ENCODE data around the gene GIMAP5. TPM values are rescaled to one million over a fixed set of nuclear protein-coding genes. Genes with fewer than 3 reads are reported as not detected.
A peak's percentile ranks its signal among the peaks of the same experiment; 100 is the strongest.

Gene GIMAP5
- total and polyA plus RNA-seq, 2 of the 13 experiments (the other 11 are each of a cell fraction or from before 2014, with no cell fraction given), result not detected

DNA sequence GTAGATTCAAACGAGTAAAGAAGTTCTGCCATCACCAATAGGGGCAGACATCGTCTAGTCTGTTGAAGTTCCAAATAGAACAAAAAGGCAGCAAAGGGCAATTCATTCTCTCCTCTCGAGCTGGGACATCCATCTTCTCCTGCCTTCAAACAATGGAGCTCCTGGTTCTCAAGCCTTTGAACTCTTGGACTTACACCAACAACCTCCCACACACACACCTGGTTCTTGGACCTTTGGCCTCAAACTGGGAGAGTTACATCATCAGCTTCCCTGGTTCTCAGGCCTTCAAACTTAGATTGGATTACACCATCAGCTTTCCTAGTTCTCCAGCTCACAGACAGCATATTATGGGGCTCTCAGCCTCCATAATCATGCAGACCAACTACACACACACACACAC, 9.8 kb upstream of the GIMAP5 start (continued):
- TF ChIP-seq, protein P1, sequence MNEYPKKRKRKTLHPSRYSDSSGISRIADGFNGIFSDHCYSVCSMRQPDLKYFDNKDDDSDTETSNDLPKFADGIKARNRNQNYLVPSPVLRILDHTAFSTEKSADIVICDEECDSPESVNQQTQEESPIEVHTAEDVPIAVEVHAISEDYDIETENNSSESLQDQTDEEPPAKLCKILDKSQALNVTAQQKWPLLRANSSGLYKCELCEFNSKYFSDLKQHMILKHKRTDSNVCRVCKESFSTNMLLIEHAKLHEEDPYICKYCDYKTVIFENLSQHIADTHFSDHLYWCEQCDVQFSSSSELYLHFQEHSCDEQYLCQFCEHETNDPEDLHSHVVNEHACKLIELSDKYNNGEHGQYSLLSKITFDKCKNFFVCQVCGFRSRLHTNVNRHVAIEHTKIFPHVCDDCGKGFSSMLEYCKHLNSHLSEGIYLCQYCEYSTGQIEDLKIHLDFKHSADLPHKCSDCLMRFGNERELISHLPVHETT (CRISPR knock-in tag; conservative IDR thresholded peaks at IDR 0.05), result no peak
- TF ChIP-seq ZSCAN20 (CRISPR knock-in tag; IDR thresholded peaks at IDR 0.05; ENCODE audit: borderline replicate concordance), result no peak
- no peak for TF ChIP-seq HES4 (CRISPR knock-in tag; IDR thresholded peaks at IDR 0.05; ENCODE audit: borderline replicate concordance)
- TF ChIP-seq, protein P2, sequence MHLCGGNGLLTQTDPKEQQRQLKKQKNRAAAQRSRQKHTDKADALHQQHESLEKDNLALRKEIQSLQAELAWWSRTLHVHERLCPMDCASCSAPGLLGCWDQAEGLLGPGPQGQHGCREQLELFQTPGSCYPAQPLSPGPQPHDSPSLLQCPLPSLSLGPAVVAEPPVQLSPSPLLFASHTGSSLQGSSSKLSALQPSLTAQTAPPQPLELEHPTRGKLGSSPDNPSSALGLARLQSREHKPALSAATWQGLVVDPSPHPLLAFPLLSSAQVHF (CRISPR knock-in tag; IDR thresholded peaks at IDR 0.05), result no peak
- no peak for TF ChIP-seq GPN1 (CRISPR knock-in tag; IDR thresholded peaks at IDR 0.05; ENCODE audit: borderline replicate concordance)
- no peak for TF ChIP-seq ZNF570 (CRISPR knock-in tag; IDR thresholded peaks at IDR 0.05; ENCODE audit: borderline replicate concordance)
- no peak for TF ChIP-seq NCOA1 (CRISPR knock-in tag; IDR thresholded peaks at IDR 0.05)
- TF ChIP-seq NFE2L2 (IDR thresholded peaks at IDR 0.05; ENCODE audit: low read length), result no peak
- no peak for TF ChIP-seq ZBTB7A (CRISPR knock-in tag; IDR thresholded peaks at IDR 0.05)
- peak; percentile 35; the same call in 1 of the 2 replicates for TF ChIP-seq RXRA (CRISPR knock-in tag; IDR thresholded peaks at IDR 0.05)
- no peak for TF ChIP-seq KLF9 (CRISPR knock-in tag; IDR thresholded peaks at IDR 0.05; ENCODE audit: low read depth)
- TF ChIP-seq ZNF30 (CRISPR knock-in tag; IDR thresholded peaks at IDR 0.05), result no peak
- TF ChIP-seq, protein P3, sequence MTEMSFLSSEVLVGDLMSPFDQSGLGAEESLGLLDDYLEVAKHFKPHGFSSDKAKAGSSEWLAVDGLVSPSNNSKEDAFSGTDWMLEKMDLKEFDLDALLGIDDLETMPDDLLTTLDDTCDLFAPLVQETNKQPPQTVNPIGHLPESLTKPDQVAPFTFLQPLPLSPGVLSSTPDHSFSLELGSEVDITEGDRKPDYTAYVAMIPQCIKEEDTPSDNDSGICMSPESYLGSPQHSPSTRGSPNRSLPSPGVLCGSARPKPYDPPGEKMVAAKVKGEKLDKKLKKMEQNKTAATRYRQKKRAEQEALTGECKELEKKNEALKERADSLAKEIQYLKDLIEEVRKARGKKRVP (CRISPR knock-in tag; IDR thresholded peaks at IDR 0.05), result peak in 1 of 2 experiments; percentile 90; a peak in 2 of 4 replicates
- no peak for TF ChIP-seq SP1 (IDR thresholded peaks at IDR 0.05)
- TF ChIP-seq SP1 (CRISPR knock-in tag; IDR thresholded peaks at IDR 0.05), result no peak
- peak; percentile 65; the same call in 1 of the 2 replicates for TF ChIP-seq MIER2 (CRISPR knock-in tag; IDR thresholded peaks at IDR 0.05)
- peak; percentile 86 for TF ChIP-seq CEBPG (CRISPR knock-in tag; IDR thresholded peaks at IDR 0.05)
- peak; percentile 72 for TF ChIP-seq ATF7 (IDR thresholded peaks at IDR 0.05)
- peak; percentile 22; the same call in 1 of the 2 replicates for TF ChIP-seq ATF7 (CRISPR knock-in tag; IDR thresholded peaks at IDR 0.05)
- TF ChIP-seq, protein P4, sequence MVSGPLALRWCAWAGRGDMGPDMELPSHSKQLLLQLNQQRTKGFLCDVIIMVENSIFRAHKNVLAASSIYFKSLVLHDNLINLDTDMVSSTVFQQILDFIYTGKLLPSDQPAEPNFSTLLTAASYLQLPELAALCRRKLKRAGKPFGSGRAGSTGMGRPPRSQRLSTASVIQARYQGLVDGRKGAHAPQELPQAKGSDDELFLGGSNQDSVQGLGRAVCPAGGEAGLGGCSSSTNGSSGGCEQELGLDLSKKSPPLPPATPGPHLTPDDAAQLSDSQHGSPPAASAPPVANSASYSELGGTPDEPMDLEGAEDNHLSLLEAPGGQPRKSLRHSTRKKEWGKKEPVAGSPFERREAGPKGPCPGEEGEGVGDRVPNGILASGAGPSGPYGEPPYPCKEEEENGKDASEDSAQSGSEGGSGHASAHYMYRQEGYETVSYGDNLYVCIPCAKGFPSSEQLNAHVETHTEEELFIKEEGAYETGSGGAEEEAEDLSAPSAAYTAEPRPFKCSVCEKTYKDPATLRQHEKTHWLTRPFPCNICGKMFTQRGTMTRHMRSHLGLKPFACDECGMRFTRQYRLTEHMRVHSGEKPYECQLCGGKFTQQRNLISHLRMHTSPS (CRISPR knock-in tag; IDR thresholded peaks at IDR 0.05; ENCODE audit: low read depth), result no peak
- no peak for TF ChIP-seq ZSCAN29 (CRISPR knock-in tag; conservative IDR thresholded peaks at IDR 0.05)
- TF ChIP-seq ZBTB20 (CRISPR knock-in tag; IDR thresholded peaks at IDR 0.05; ENCODE audit: borderline replicate concordance, low read depth), result no peak
- peak; percentile 97 for TF ChIP-seq HNF4A (CRISPR knock-in tag; IDR thresholded peaks at IDR 0.05)
- TF ChIP-seq, protein P5, sequence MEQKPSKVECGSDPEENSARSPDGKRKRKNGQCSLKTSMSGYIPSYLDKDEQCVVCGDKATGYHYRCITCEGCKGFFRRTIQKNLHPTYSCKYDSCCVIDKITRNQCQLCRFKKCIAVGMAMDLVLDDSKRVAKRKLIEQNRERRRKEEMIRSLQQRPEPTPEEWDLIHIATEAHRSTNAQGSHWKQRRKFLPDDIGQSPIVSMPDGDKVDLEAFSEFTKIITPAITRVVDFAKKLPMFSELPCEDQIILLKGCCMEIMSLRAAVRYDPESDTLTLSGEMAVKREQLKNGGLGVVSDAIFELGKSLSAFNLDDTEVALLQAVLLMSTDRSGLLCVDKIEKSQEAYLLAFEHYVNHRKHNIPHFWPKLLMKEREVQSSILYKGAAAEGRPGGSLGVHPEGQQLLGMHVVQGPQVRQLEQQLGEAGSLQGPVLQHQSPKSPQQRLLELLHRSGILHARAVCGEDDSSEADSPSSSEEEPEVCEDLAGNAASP (CRISPR knock-in tag; IDR thresholded peaks at IDR 0.05; ENCODE audit: borderline replicate concordance), result no peak; the same call in 1 of the 2 replicates
- no peak for TF ChIP-seq ZNF136 (CRISPR knock-in tag; IDR thresholded peaks at IDR 0.05; ENCODE audit: low read depth)
- TF ChIP-seq, protein P6, sequence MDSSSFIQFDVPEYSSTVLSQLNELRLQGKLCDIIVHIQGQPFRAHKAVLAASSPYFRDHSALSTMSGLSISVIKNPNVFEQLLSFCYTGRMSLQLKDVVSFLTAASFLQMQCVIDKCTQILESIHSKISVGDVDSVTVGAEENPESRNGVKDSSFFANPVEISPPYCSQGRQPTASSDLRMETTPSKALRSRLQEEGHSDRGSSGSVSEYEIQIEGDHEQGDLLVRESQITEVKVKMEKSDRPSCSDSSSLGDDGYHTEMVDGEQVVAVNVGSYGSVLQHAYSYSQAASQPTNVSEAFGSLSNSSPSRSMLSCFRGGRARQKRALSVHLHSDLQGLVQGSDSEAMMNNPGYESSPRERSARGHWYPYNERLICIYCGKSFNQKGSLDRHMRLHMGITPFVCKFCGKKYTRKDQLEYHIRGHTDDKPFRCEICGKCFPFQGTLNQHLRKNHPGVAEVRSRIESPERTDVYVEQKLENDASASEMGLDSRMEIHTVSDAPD (CRISPR knock-in tag; IDR thresholded peaks at IDR 0.05), result no peak
